AML-193 (cell line): ENCODE measurements around the gene PCNT.

Experiments used
- DNase-seq, 2 experiments: peaks; one replicate each; lab custom pipeline; 2025; lab: John Stamatoyannopoulos, UW

PCNT gene

GRCh38 chr21:46336603-46337002 is 12.6 kb downstream of the PCNT start:
- DNase-seq: no peak

GRCh38 chr21:46340998-46341397 is 17.0 kb downstream of the PCNT start:
- no peak for DNase-seq

GRCh38 chr21:46344219-46344915 is 20.4 kb downstream of the PCNT start:
- no peak for DNase-seq

GRCh38 chr21:46345861-46346260 is 21.9 kb downstream of the PCNT start:
- no peak for DNase-seq

- DNase-seq: no peak
Observed at GRCh38 chr21:46346296-46347202, 22.6 kb downstream of the PCNT start.

- DNase-seq: no peak
Observed at GRCh38 chr21:46347203-46347550, 23.2 kb downstream of the PCNT start.

- no peak for DNase-seq
Observed at GRCh38 chr21:46347791-46348381, 23.9 kb downstream of the PCNT start.

GRCh38 chr21:46349134-46349760 is 25.3 kb downstream of the PCNT start:
- DNase-seq: no peak

- no peak for DNase-seq
Observed at GRCh38 chr21:46350571-46350970, 26.6 kb downstream of the PCNT start.

- no peak for DNase-seq
Observed at GRCh38 chr21:46350981-46351380, 27.0 kb downstream of the PCNT start.

GRCh38 chr21:46351476-46352163 is 27.7 kb downstream of the PCNT start:
- no peak for DNase-seq

- no peak for DNase-seq
Observed at GRCh38 chr21:46352164-46352515, 28.2 kb downstream of the PCNT start.

GRCh38 chr21:46352913-46353312 is 29.0 kb downstream of the PCNT start:
- DNase-seq: no peak

GRCh38 chr21:46354046-46354445 is 30.1 kb downstream of the PCNT start:
- DNase-seq: no peak

GRCh38 chr21:46354518-46354917 is 30.6 kb downstream of the PCNT start:
- DNase-seq: no peak

GRCh38 chr21:46355161-46356004 is 31.4 kb downstream of the PCNT start:
- no peak for DNase-seq

- no peak for DNase-seq
Observed at GRCh38 chr21:46356005-46356338, 32.0 kb downstream of the PCNT start.

- DNase-seq: no peak
Observed at GRCh38 chr21:46356494-46357334, 32.8 kb downstream of the PCNT start.

GRCh38 chr21:46357335-46357604 is 33.3 kb downstream of the PCNT start:
- no peak for DNase-seq

GRCh38 chr21:46357684-46358425 is 33.9 kb downstream of the PCNT start:
- no peak for DNase-seq
